ENCODE results near the gene ADRA2C. TPM values are rescaled to one million over a fixed set of nuclear protein-coding genes. Genes with fewer than 3 reads are reported as not detected.

The ADRA2C gene
- total RNA-seq, 2 experiments from 2014 or later, result not detected

DNA sequence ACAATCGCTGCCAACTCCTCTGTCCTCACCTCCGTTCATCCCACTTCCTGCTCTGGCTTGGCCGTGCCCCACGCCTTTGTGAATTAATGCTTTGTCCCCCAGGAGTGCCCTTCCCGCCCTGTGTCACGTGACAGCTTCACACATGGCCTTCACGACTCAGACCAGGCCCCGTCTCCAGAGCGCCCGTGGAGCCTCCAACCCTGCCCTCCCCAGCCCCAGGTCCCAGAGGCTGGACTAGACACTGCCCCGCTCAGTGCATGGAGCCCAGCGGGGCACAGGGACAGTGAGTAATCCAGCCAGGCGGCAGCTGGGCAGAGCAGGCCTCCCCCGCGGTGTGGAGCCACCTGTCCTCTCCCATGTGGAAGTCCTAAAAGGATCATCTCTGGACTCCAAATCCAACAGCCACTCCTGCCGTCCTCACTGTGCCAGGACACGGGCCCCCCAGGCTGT, 7.4 kb downstream of the ADRA2C start:
- Histone ChIP-seq H3K4me3 (ENCODE audit: low read length) (no peak overlapping the region), H3K27ac (ENCODE audit: low read depth in 1 of 2, low read length in 2 of 2) (no peak overlapping the region), H3K27me3 (ENCODE audit: control insufficient read depth in 1 of 2, insufficient read depth in 2 of 2, low read length in 2 of 2) (peaks cover 6 to 7% of the 10 kb centered on the region in 2 experiments), H3K36me3 (ENCODE audit: insufficient read depth, low read length) (no peaks in the 10 kb centered on the region), H3K4me1 (ENCODE audit: insufficient read depth, low read length) (no peaks in the 10 kb centered on the region), H3K9me3 (ENCODE audit: control insufficient read depth in 1 of 2, insufficient read depth in 1 of 2, low read length in 2 of 2) (peaks cover 0 to 18% of the 10 kb centered on the region in 2 experiments)
- POLR2A ChIA-PET, result no interaction called here
- Mint-ChIP-seq H3K36me3 (ENCODE audit: low read depth) (no peaks in the 10 kb centered on the region), H3K4me3 (no peak overlapping the region), H3K27ac (no peak overlapping the region), H3K9me3 (peaks cover 2% of the 10 kb centered on the region), H3K4me1 (ENCODE audit: low read depth) (no peaks in the 10 kb centered on the region), H3K27me3 (peaks cover 10% of the 10 kb centered on the region)
- ATAC-seq (ENCODE audit: poor library complexity) (no peak), DNase-seq (no peak)
- TF ChIP-seq CTCF (IDR thresholded peaks at IDR 0.05), result no peak
- CTCF ChIA-PET, result no interaction called here
- intact Hi-C loops (cut with DNase I, micrococcal nuclease), result no loop called here

DNA sequence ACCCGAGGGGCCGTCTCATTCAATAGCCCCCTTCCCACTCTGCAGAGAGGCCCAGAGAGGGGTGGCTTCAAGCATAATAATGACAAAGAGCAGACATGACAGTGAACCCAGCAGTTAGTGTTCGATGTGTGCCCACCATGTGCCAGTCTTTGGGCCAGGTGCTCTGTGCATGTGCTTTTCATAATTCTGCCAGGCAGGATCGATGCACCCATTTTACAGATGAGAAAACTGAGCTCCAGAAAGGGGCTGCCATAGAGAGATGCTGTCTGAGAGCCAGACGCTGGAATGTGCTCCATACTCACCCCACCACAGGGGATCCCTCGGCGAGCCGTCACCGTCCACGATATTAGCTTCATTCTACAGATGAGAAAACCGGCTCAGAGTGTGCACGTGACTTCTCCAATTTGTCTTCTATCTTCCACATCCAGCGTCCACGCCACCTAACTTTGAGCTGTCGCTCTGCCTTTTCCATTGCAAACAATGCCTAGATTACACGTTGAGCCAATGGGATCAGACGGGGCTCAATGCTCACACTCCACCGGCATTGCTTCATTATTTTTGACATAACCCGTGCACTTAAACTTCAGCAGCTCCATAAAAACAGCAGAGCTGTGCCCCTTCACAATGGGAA, 8.2 kb downstream of the ADRA2C start:
- ATAC-seq (ENCODE audit: poor library complexity), result no peak
- peaks cover 10% of the 10 kb centered on the region for H3K27me3 Mint-ChIP-seq
- no peaks in the 10 kb centered on the region for H3K36me3 Mint-ChIP-seq (ENCODE audit: low read depth)
- Histone ChIP-seq H3K9me3 (ENCODE audit: control insufficient read depth in 1 of 2, insufficient read depth in 1 of 2, low read length in 2 of 2) (peaks cover 0 to 20% of the 10 kb centered on the region in 2 experiments), H3K27ac (ENCODE audit: low read depth in 1 of 2, low read length in 2 of 2) (no peak overlapping the region), H3K27me3 (ENCODE audit: control insufficient read depth in 1 of 2, insufficient read depth in 2 of 2, low read length in 2 of 2) (no peaks in the 10 kb centered on the region), H3K36me3 (ENCODE audit: insufficient read depth, low read length) (no peaks in the 10 kb centered on the region), H3K4me3 (ENCODE audit: low read length) (no peak overlapping the region), H3K4me1 (ENCODE audit: insufficient read depth, low read length) (no peaks in the 10 kb centered on the region)
- no peak overlapping the region for H3K4me3 Mint-ChIP-seq
- CTCF ChIA-PET, result no interaction called here
- no peaks in the 10 kb centered on the region for H3K4me1 Mint-ChIP-seq (ENCODE audit: low read depth)
- H3K9me3 Mint-ChIP-seq, result peaks cover 2% of the 10 kb centered on the region
- POLR2A ChIA-PET, result no interaction called here
- intact Hi-C loops (cut with DNase I, micrococcal nuclease), result no loop called here
- no peak for DNase-seq
- no peak for TF ChIP-seq CTCF (IDR thresholded peaks at IDR 0.05)
- no peak overlapping the region for H3K27ac Mint-ChIP-seq

DNA sequence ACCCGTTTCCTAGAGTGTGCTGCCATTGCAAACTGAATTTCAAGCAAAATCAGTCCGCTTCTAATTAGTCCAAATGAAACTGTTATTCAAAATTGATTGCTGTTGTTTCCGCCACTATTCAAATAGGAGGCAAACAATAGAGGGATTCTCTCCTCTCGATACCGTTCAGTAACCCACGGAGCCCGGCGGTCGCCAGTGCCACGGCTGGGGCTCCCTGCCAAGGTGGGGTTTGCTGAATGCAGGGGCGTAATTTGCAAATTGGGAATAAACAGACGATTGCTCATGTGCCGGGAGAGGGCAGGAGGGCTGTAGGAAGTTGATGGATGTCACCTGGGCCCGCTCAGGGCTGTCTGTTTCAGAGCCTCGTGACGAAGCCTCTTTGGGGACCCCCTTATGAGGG, 8.8 kb downstream of the ADRA2C start:
- H3K27ac Mint-ChIP-seq, result no peak overlapping the region
- peaks cover 2% of the 10 kb centered on the region for H3K9me3 Mint-ChIP-seq
- no peaks in the 10 kb centered on the region for H3K36me3 Mint-ChIP-seq (ENCODE audit: low read depth)
- DNase-seq, result no peak
- no peaks in the 10 kb centered on the region for H3K27me3 ChIP-seq (ENCODE audit: control insufficient read depth in 1 of 2, insufficient read depth in 2 of 2, low read length in 2 of 2)
- POLR2A ChIA-PET, result no interaction called here
- no peaks in the 10 kb centered on the region for H3K36me3 ChIP-seq (ENCODE audit: insufficient read depth, low read length)
- H3K4me1 ChIP-seq (ENCODE audit: insufficient read depth, low read length), result no peaks in the 10 kb centered on the region
- no peak overlapping the region for H3K27ac ChIP-seq (ENCODE audit: low read depth in 1 of 2, low read length in 2 of 2)
- H3K9me3 ChIP-seq (ENCODE audit: control insufficient read depth in 1 of 2, insufficient read depth in 1 of 2, low read length in 2 of 2), result peaks cover 0 to 21% of the 10 kb centered on the region in 2 experiments
- CTCF ChIA-PET, result no interaction called here
- no peak overlapping the region for H3K4me3 Mint-ChIP-seq
- no peak overlapping the region for H3K4me3 ChIP-seq (ENCODE audit: low read length)
- no peak for ATAC-seq (ENCODE audit: poor library complexity)
- TF ChIP-seq CTCF (IDR thresholded peaks at IDR 0.05), result no peak
- intact Hi-C loops (cut with DNase I, micrococcal nuclease), result no loop called here
- no peaks in the 10 kb centered on the region for H3K4me1 Mint-ChIP-seq (ENCODE audit: low read depth)
- H3K27me3 Mint-ChIP-seq, result peaks cover 10% of the 10 kb centered on the region
